22Rv1 (cell line): ENCODE measurements around the gene COPE.

ENCODE experiments used
- H3K27ac ChIP-seq: fragments of 450-650 bp; 2 replicates; pipeline ENCODE4 v1.5.1; 2017
- CTCF ChIP-seq: fragments of 450-650 bp; IDR thresholded peaks from 2 replicates; pipeline ENCODE4 v1.5.1; 2017; ENCODE audit warnings: mild to moderate bottlenecking
- ZFX ChIP-seq: fragments of 450-650 bp; IDR thresholded peaks from 2 replicates; pipeline ENCODE4 v1.6.1; 2017; ENCODE audit warnings: antibody characterized with exemption, borderline replicate concordance

COPE gene

GRCh38 chr19:18946918-18947317, 27.7 kb upstream of the COPE start:
- no peak overlapping the region for H3K27ac ChIP-seq
- TF ChIP-seq CTCF: no peak
- TF ChIP-seq ZFX: no peak

GRCh38 chr19:18946335-18946734, 27.1 kb upstream of the COPE start:
- TF ChIP-seq CTCF (no peak), ZFX (no peak)
- no peak overlapping the region for H3K27ac ChIP-seq

- TF ChIP-seq ZFX (no peak), CTCF (no peak)
- no peak overlapping the region for H3K27ac ChIP-seq
These were observed 26.1 kb upstream of the COPE start for GRCh38 chr19:18945297-18945696.

- TF ChIP-seq ZFX: no peak
- no peak overlapping the region for H3K27ac ChIP-seq
These were observed 24.3 kb upstream of the COPE start for GRCh38 chr19:18943465-18943864.

- TF ChIP-seq ZFX (no peak), CTCF (no peak)
- no peak overlapping the region for H3K27ac ChIP-seq
These were observed 23.5 kb upstream of the COPE start for GRCh38 chr19:18942692-18943091.

- no peak overlapping the region for H3K27ac ChIP-seq
- no peak for TF ChIP-seq CTCF
- TF ChIP-seq ZFX: no peak
These were observed 22.6 kb upstream of the COPE start for GRCh38 chr19:18941628-18942354.

- TF ChIP-seq ZFX (no peak), CTCF (peak; percentile 92)
- H3K27ac ChIP-seq: peak within 1 kb of the TSS; percentile 37; the same call in 1 of the 2 replicates
These were observed 21.8 kb upstream of the COPE start, which contains the start of gene HOMER3 for GRCh38 chr19:18940769-18941627. HOMER3 (minus strand) TSS chr19:18941217; CDS start chr19:18938982, 2,235 bp downstream.
